ENCODE results near the gene CMTM7. TPM values are rescaled to one million over a fixed set of nuclear protein-coding genes. Genes with fewer than 3 reads are reported as not detected.

The CMTM7 gene
- total RNA-seq, 6 experiments from 2014 or later: 10.1 to 17.7 (median 15.7) TPM

GRCh38 chr3:32410367-32411246, 19.0 kb downstream of the CMTM7 start:
- no peak overlapping the region for H3K4me3 Mint-ChIP-seq
- no peaks in the 10 kb centered on the region for H3K27me3 Mint-ChIP-seq (ENCODE audit: insufficient read depth)
- no peak for TF ChIP-seq CTCF (IDR thresholded peaks at IDR 0.05)
- peaks cover 5% of the 10 kb centered on the region; the same call in 1 of the 2 replicates for H3K36me3 Mint-ChIP-seq (ENCODE audit: low read depth)
- H3K9me3 Mint-ChIP-seq: no peaks in the 10 kb centered on the region
- no peak overlapping the region; the same call in 1 of the 2 replicates for H3K27ac Mint-ChIP-seq
- peaks cover 41% of the 10 kb centered on the region for H3K4me1 Mint-ChIP-seq (ENCODE audit: low read depth)
- DNase-seq: no peak

- no peak overlapping the region for H3K27ac Mint-ChIP-seq
- H3K4me3 Mint-ChIP-seq: no peak overlapping the region
Measured at GRCh38 chr3:32411442-32411841, 19.8 kb downstream of the CMTM7 start.

GRCh38 chr3:32412887-32413286, 21.2 kb downstream of the CMTM7 start:
- H3K36me3 Mint-ChIP-seq (ENCODE audit: low read depth): peaks cover 5% of the 10 kb centered on the region; the same call in 1 of the 2 replicates
- DNase-seq: no peak

More at GRCh38 chr3:32411442-32411841, 19.8 kb downstream of the CMTM7 start:
- TF ChIP-seq CTCF (IDR thresholded peaks at IDR 0.05): no peak
- peaks cover 5% of the 10 kb centered on the region; the same call in 1 of the 2 replicates for H3K36me3 Mint-ChIP-seq (ENCODE audit: low read depth)
- H3K9me3 Mint-ChIP-seq: no peaks in the 10 kb centered on the region
- H3K27me3 Mint-ChIP-seq (ENCODE audit: insufficient read depth): no peaks in the 10 kb centered on the region; the same call in 1 of the 2 replicates
- peaks cover 41% of the 10 kb centered on the region for H3K4me1 Mint-ChIP-seq (ENCODE audit: low read depth)
- no peak for DNase-seq

GRCh38 chr3:32413845-32414521, 22.3 kb downstream of the CMTM7 start:
- peak overlapping the region; percentile 27; the same call in 1 of the 2 replicates for H3K4me3 Mint-ChIP-seq
- no peak for TF ChIP-seq CTCF (IDR thresholded peaks at IDR 0.05)
- no peak for DNase-seq
- no peaks in the 10 kb centered on the region; the same call in 1 of the 2 replicates for H3K27me3 Mint-ChIP-seq (ENCODE audit: insufficient read depth)
- H3K36me3 Mint-ChIP-seq (ENCODE audit: low read depth): peaks cover 14% of the 10 kb centered on the region; the same call in 1 of the 2 replicates
- H3K27ac Mint-ChIP-seq: peak overlapping the region; percentile 74
- H3K4me1 Mint-ChIP-seq (ENCODE audit: low read depth): peaks cover 36% of the 10 kb centered on the region
- peaks cover 2% of the 10 kb centered on the region; the same call in 1 of the 2 replicates for H3K9me3 Mint-ChIP-seq

More at GRCh38 chr3:32412887-32413286, 21.2 kb downstream of the CMTM7 start:
- Mint-ChIP-seq H3K9me3 (no peaks in the 10 kb centered on the region), H3K4me3 (no peak overlapping the region), H3K27ac (no peak overlapping the region), H3K27me3 (ENCODE audit: insufficient read depth) (no peaks in the 10 kb centered on the region; the same call in 1 of the 2 replicates), H3K4me1 (ENCODE audit: low read depth) (peaks cover 36% of the 10 kb centered on the region)
- TF ChIP-seq CTCF (IDR thresholded peaks at IDR 0.05): no peak

GRCh38 chr3:32414522-32415202, 23.0 kb downstream of the CMTM7 start:
- DNase-seq: no peak
- Mint-ChIP-seq H3K4me3 (peak overlapping the region; percentile 27), H3K27me3 (ENCODE audit: insufficient read depth) (no peaks in the 10 kb centered on the region; the same call in 1 of the 2 replicates), H3K9me3 (peaks cover 4% of the 10 kb centered on the region; the same call in 1 of the 2 replicates), H3K4me1 (ENCODE audit: low read depth) (peaks cover 41% of the 10 kb centered on the region), H3K36me3 (ENCODE audit: low read depth) (peaks cover 16% of the 10 kb centered on the region; the same call in 1 of the 2 replicates), H3K27ac (peak overlapping the region; percentile 74)
- no peak for TF ChIP-seq CTCF (IDR thresholded peaks at IDR 0.05)

Measured in HFFc6 (cell line).